NCI-H526 treated with DMSO at 0.1 percent for 48 hours (cell line): ENCODE data around the gene TP53TG3E.
"Not testable (repeated sequence)": the region's sequence is repeated elsewhere in the genome, so short reads cannot be mapped to it uniquely, and the experiment has no call there.

Source experiments
- DNase-seq: peaks from one replicate; lab custom pipeline; 2025; lab: John Stamatoyannopoulos, UW

TP53TG3E gene, protein sequence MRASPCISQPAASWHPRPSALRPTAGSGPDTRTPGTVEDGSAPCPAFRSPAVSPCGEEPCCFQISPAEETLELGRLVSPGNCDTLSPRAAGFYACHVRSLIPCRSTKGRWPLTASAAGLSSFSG

GRCh38 chr16:33304006-33304405 lies at the start of gene TP53TG3E:
TP53TG3E (plus strand) TSS chr16:33304306; CDS start chr16:33304374, 68 bp downstream.
- not testable (repeated sequence) for DNase-seq

- not testable (repeated sequence) for DNase-seq
Measured at GRCh38 chr16:33336226-33337012, 32.3 kb downstream of the TP53TG3E start.

DNA sequence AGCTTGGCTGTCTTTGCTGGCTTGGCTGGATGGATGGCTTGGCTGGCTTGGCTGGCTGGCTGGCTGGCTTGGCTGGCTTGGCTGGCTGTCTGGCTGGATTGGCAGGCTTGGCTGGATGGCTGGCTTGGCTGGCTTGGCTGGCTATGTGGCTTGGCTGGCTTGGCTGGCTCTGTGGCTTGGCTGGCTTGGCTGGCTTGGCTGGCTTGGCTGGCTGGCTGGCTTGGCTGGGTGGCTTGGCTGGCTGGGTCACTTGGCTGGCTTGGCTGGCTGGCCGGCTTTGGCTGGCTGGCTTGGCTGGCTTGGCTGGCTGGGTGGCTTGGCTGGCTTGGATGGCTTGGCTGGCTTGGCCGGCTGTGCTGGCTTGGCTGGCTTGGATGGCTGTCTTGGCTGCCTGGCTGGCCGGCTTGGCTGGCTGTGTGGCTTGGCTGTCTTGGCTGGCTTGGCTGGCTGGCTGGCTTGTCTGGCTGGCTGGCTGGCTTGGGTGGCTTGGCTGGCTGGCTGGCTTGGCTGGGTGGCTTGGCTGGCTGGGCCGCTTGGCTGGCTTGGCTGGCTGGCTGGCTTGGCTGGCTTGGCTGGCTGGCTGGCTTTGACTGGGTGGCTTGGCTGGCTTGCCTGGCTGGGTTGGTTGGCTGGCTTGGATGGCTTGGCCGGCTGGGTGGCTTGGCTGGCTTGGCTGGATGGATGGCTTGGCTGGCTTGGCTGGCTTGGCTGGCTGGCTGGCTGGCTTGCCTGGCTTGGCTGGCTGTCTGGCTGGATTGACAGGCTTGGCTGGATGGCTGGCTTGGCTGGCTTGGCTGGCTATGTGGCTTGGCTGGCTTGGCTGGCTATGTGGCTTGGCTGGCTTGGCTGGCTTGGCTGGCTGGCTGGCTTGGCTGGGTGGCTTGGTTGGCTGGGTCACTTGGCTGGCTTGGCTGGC lies 33.8 kb downstream of the TP53TG3E start:
- DNase-seq, result not testable (repeated sequence)

DNA sequence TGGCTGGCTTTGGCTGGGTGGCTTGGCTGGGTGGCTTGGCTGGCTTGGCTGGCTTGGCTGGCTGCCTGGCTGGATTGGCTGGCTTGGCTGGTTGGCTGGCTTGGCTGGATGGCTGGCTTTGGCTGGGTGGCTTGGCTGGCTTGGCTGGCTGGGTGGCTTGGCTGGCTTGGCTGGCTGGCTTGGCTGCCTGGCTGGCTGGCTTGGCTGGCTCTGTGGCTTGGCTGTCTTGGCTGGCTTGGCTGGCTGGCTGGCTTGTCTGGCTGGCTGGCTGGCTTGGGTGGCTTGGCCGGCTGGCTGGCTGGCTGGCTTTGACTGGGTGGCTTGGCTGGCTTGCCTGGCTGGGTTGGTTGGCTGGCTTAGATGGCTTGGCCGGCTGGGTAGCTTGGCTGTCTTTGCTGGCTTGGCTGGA lies 34.4 kb downstream of the TP53TG3E start:
- DNase-seq, result not testable (repeated sequence)

DNA sequence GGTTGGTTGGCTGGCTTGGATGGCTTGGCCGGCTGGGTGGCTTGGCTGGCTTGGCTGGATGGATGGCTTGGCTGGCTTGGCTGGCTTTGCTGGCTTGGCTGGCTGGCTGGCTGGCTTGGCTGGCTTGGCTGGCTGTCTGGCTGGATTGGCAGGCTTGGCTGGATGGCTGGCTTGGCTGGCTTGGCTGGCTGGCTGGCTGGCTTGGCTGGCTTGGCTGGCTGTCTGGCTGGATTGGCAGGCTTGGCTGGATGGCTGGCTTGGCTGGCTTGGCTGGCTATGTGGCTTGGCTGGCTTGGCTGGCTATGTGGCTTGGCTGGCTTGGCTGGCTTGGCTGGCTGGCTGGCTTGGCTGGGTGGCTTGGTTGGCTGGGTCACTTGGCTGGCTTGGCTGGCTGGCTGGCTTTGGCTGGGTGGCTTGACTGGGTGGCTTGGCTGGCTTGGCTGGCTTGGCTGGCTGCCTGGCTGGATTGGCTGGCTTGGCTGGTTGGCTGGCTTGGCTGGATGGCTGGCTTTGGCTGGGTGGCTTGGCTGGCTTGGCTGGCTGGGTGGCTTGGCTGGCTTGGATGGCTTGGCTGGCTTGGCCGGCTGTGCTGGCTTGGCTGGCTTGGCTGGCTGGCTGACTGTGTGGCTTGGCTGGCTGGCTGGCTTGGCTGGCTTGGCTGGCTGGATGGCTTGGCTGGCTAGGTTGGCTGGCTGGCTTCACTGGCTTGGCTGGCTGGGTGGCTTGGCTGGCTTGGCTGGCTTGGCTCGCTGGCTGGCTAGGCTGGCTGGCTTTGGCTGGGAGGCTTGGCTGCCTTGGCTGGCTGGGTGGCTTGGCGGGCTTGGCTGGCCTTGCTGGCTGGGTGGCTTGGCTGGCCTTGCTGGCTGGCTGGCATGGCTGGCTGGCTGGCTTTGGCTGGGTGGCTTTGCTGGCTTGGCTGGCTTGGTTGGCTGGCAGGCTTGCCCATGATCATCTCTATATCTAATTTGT lies 35.3 kb downstream of the TP53TG3E start:
- DNase-seq, result not testable (repeated sequence)
